K562 (cell line): ENCODE data around the gene GFOD1. TPM values are rescaled to one million over a fixed set of nuclear protein-coding genes. Genes with fewer than 3 reads are reported as not detected.
A peak's percentile ranks its signal among the peaks of the same experiment; 100 is the strongest.

ENCODE experiments used
- ATAC-seq: fragments of 200-7000 bp; cut with Tn5 transposase; 3 replicates; pipeline ENCODE4 v1.9.1; 2020; ENCODE audit warnings: moderate library complexity
- BruUV-seq: library from RNA; stranded (reverse); fragments of 400-500 nt; replicated peaks from 2 replicates; lab custom pipeline; 2021; lab: Mats Ljungman, UMichigan
- CTCF ChIA-PET: fragments of 300-600 bp; formaldehyde crosslinking; extraction: SDS; loops from one replicate; lab custom pipeline; 2021; ENCODE audit warnings: low intra/inter-chr PET ratio; lab: Yijun Ruan, JAX
- POLR2A ChIA-PET: fragments of 300-600, 350-650 bp; sonication (Branson Sonifier 250); formaldehyde crosslinking; extraction: SDS; loops from one replicate; lab custom pipeline; 2021; ENCODE audit warnings: antibody characterized with exemption, inconsistent platforms; lab: Yijun Ruan, JAX
- DNase-seq, 4 experiments: peaks; one replicate each; pipeline versions ENCODE4 v3.0.0 to v3.0.0-alpha.2; 2011 to 2018; ENCODE audit warnings: low spot score in 3 of 4, mixed read lengths in 3 of 4; ENCODE audit errors: extremely low read depth in 1 of 4
- FAIRE-seq: peaks from 2 replicates; lab custom pipeline; 2011; peaks lifted over from hg19 to GRCh38; lab: Jason Lieb, UNC
- H2AFZ ChIP-seq: 2 replicates; pipeline ENCODE4 v1.6.0; 2011; ENCODE audit warnings: low read depth, low read length, control low read depth, inconsistent platforms
- H3K27ac ChIP-seq: fragments of 200-600 bp; 3 replicates; pipeline ENCODE4 v1.8.0; 2011; ENCODE audit warnings: low read depth, mild to moderate bottlenecking, control low read depth, inconsistent platforms, low read length, moderate library complexity, mixed read lengths; ENCODE audit errors: extremely low read depth
- H3K27me3 ChIP-seq, 2 experiments: fragments of 300-600 bp in 1 of 2; 2 replicates in 1 of 2; 3 replicates in 1 of 2; pipeline versions ENCODE4 v1.6.0 to v1.8.0; 2011; ENCODE audit warnings: inconsistent platforms in 2 of 2, low read length in 2 of 2, mild to moderate bottlenecking in 1 of 2, mixed read lengths in 1 of 2, moderate library complexity in 1 of 2; ENCODE audit not compliant: control insufficient read depth in 2 of 2, insufficient read depth in 2 of 2
- H3K36me3 ChIP-seq: fragments of 300-600 bp; 3 replicates; pipeline ENCODE4 v1.8.0; 2011; ENCODE audit warnings: mild to moderate bottlenecking, low read length, inconsistent platforms; ENCODE audit not compliant: control insufficient read depth, insufficient read depth
- H3K4me1 ChIP-seq, 2 experiments: fragments of 200-600 bp in 1 of 2; replicated peaks in 1 of 2; 2 replicates in 1 of 2; 3 replicates in 1 of 2; pipeline versions ENCODE4 v1.5.1 to v1.8.0; 2011; ENCODE audit warnings: inconsistent platforms in 2 of 2, low read length in 2 of 2, mild to moderate bottlenecking in 1 of 2, mixed read lengths in 1 of 2, moderate library complexity in 1 of 2; ENCODE audit not compliant: control insufficient read depth in 2 of 2, insufficient read depth in 2 of 2
- H3K4me2 ChIP-seq: 2 replicates; pipeline ENCODE4 v1.6.1; 2011; ENCODE audit warnings: low read length, control low read depth, inconsistent platforms, mixed read lengths; ENCODE audit not compliant: insufficient read depth
- H3K4me3 ChIP-seq: fragments of 200-600 bp; sonication (generic), shearing (Covaris generic); 2 replicates; pipeline ENCODE4 v1.5.1; 2016; ENCODE audit warnings: control low read depth, inconsistent platforms
- H3K79me2 ChIP-seq: fragments of 200-600 bp; 3 replicates; pipeline ENCODE4 v1.8.0; 2011; ENCODE audit warnings: low read length, inconsistent platforms; ENCODE audit not compliant: control insufficient read depth, insufficient read depth
- H3K9ac ChIP-seq, 2 experiments: 2 replicates each; pipeline versions ENCODE4 v1.6.0 to v1.6.1; 2011; ENCODE audit warnings: low read depth in 2 of 2, low read length in 2 of 2, control low read depth in 1 of 2, inconsistent platforms in 1 of 2, mild to moderate bottlenecking in 1 of 2, mixed read lengths in 1 of 2; ENCODE audit not compliant: insufficient read depth in 1 of 2
- H3K9me1 ChIP-seq: one replicate; pipeline ENCODE4 v1.6.0; 2011; ENCODE audit warnings: inconsistent platforms, mild to moderate bottlenecking, low read length, moderate library complexity; ENCODE audit not compliant: control insufficient read depth, insufficient read depth
- H3K9me3 ChIP-seq: replicated peaks from 2 replicates; pipeline ENCODE4 v1.5.1; 2011; ENCODE audit warnings: low read depth, low read length, inconsistent platforms; ENCODE audit not compliant: control insufficient read depth, insufficient read depth
- H4K20me1 ChIP-seq: replicated peaks from 2 replicates; pipeline ENCODE4 v1.6.1; 2011; ENCODE audit warnings: low read length, inconsistent platforms, mixed read lengths; ENCODE audit not compliant: control insufficient read depth, insufficient read depth
- CBFA2T2 ChIP-seq: fragments of 450-650 bp; conservative IDR thresholded peaks from 2 replicates; pipeline ENCODE4 v1.6.1; 2017; ENCODE audit warnings: mild to moderate bottlenecking
- CBX1 ChIP-seq: sonication (generic); IDR thresholded peaks from 2 replicates; pipeline ENCODE4 v1.6.1; 2016; ENCODE audit warnings: antibody characterized with exemption, low read depth, mild to moderate bottlenecking
- CREM ChIP-seq: IDR thresholded peaks from 2 replicates; pipeline ENCODE4 v1.6.1; 2014; ENCODE audit warnings: antibody characterized with exemption, low read depth
- FIP1L1 ChIP-seq: fragments of 200-400 bp; formaldehyde crosslinking; IDR thresholded peaks from 2 replicates; pipeline ENCODE4 v1.6.1; 2018; ENCODE audit warnings: mild to moderate bottlenecking, low read depth, low read length; ENCODE audit not compliant: poor library complexity, severe bottlenecking
- HNRNPK ChIP-seq: fragments of 200-400 bp; formaldehyde crosslinking; IDR thresholded peaks from one replicate; pipeline ENCODE4 v1.6.1; 2018; ENCODE audit warnings: mild to moderate bottlenecking, low read depth, low read length; ENCODE audit not compliant: poor library complexity, severe bottlenecking
- ILF3 ChIP-seq: fragments of 450-650 bp; IDR thresholded peaks from 2 replicates; pipeline ENCODE4 v1.6.1; 2018; ENCODE audit warnings: antibody characterized with exemption, mild to moderate bottlenecking, moderate library complexity, borderline replicate concordance
- KAT2B ChIP-seq: IDR thresholded peaks from one replicate; pipeline ENCODE4 v1.6.1; 2012; ENCODE audit warnings: low read depth, mild to moderate bottlenecking, control low read depth, inconsistent platforms, low read length, moderate library complexity
- KDM4B ChIP-seq, 2 experiments: fragments of 450-650 bp in 1 of 2; sonication (generic) in 1 of 2; IDR thresholded peaks; 2 replicates each; pipeline ENCODE4 v1.6.1; 2016 to 2017; ENCODE audit warnings: borderline replicate concordance in 2 of 2, antibody characterized with exemption in 1 of 2, low read depth in 1 of 2, mild to moderate bottlenecking in 1 of 2
- MYNN ChIP-seq, 2 experiments: sonication (generic); formaldehyde crosslinking in 1 of 2; IDR thresholded peaks; 2 replicates each; pipeline versions ENCODE4 v1.5.0 to v1.6.1; 2016 to 2020; ENCODE audit warnings: antibody characterized with exemption in 1 of 2, missing genetic modification reagents in 1 of 2
- NELFE ChIP-seq: IDR thresholded peaks from 2 replicates; pipeline ENCODE4 v1.6.1; 2011; ENCODE audit warnings: mild to moderate bottlenecking; ENCODE audit not compliant: insufficient read depth, insufficient read length
- ZNF282 ChIP-seq: sonication (generic); formaldehyde crosslinking; IDR thresholded peaks from 2 replicates; pipeline ENCODE4 v1.8.1; 2023; ENCODE audit warnings: missing genetic modification reagents
- WGBS: fragments of 100-300 bp; shearing (Covaris generic); methylation state at CpG from one replicate; pipeline ENCODE4 v1.1.6; 2016; ENCODE audit warnings: low coverage, mixed read lengths; ENCODE audit not compliant: insufficient coverage; ENCODE audit errors: missing lambda C conversion rate; 5-methylcytosine and 5-hydroxymethylcytosine counted together
- in situ Hi-C: fragments of 300-500 bp; cut with MboI; formaldehyde crosslinking; loops from 4 replicates; pipeline ENCODE4 v1.15.0; 2018; ENCODE audit warnings: inconsistent platforms, mixed read lengths
- intact Hi-C: fragments of 100-400 bp; cut with micrococcal nuclease; formaldehyde crosslinking; loops from 2 replicates; pipeline ENCODE4 v1.14.2; 2022
- polyA plus RNA-seq, 8 experiments: library from polyadenylated mRNA; depleted of rRNA in 4 of 8; stranded (reverse) in 5 of 8; unstranded in 3 of 8; fragments of >200 nt; fragmentation: Nextera tagmentation in 2 of 8; fragmentation: Illumina TruSeq in 1 of 8; extraction: Ambion mirVana in 2 of 8; extraction: Trizol in 1 of 8; gene quantifications; 2 replicates each; pipeline versions ENCODE4 v1.2.1 to v1.2.3, GENCODE V29; 2011 to 2014; ENCODE audit warnings: inconsistent platforms in 1 of 8, missing spikeins in 1 of 8
- total RNA-seq, 7 experiments: library from RNA; depleted of rRNA in 6 of 7; stranded (reverse); fragments of >200 nt in 6 of 7; fragmentation: Illumina TruSeq in 2 of 7; extraction: Trizol in 2 of 7; gene quantifications; 2 replicates each; pipeline versions ENCODE4 v1.2.1 to v1.2.3, GENCODE V29; 2011 to 2021; ENCODE audit warnings: low replicate concordance in 1 of 7
- TF ChIP-seq, protein P1 (sequence below), 2 experiments: fragments of 150-350 bp in 1 of 2; IDR thresholded peaks; 2 replicates each; pipeline ENCODE4 v1.6.1; 2012 to 2016; ENCODE audit warnings: low read depth in 2 of 2, low read length in 2 of 2, mild to moderate bottlenecking in 1 of 2, moderate library complexity in 1 of 2
- TF ChIP-seq, protein P2 (sequence below): fragments of 250-450 bp; sonication (Bioruptor Pico); IDR thresholded peaks from 2 replicates; pipeline ENCODE4 v1.5.1; 2021; ENCODE audit warnings: mild to moderate bottlenecking
- TF ChIP-seq, protein P3 (sequence below): sonication (generic); formaldehyde crosslinking; IDR thresholded peaks from 2 replicates; pipeline ENCODE4 v1.8.0; 2022; ENCODE audit warnings: mild to moderate bottlenecking, missing genetic modification reagents

The GFOD1 gene
- total and polyA plus RNA-seq, 9 of the 15 experiments (the other 6 are each of a cell fraction or from before 2014, with no cell fraction given) = 3.8 to 12.0 (median 8.2) TPM

GRCh38 chr6:13338038-13338437, 149.4 kb downstream of the GFOD1 start (continued):
- no peak for TF ChIP-seq FIP1L1
- no peak for TF ChIP-seq HNRNPK
- TF ChIP-seq, protein P1, sequence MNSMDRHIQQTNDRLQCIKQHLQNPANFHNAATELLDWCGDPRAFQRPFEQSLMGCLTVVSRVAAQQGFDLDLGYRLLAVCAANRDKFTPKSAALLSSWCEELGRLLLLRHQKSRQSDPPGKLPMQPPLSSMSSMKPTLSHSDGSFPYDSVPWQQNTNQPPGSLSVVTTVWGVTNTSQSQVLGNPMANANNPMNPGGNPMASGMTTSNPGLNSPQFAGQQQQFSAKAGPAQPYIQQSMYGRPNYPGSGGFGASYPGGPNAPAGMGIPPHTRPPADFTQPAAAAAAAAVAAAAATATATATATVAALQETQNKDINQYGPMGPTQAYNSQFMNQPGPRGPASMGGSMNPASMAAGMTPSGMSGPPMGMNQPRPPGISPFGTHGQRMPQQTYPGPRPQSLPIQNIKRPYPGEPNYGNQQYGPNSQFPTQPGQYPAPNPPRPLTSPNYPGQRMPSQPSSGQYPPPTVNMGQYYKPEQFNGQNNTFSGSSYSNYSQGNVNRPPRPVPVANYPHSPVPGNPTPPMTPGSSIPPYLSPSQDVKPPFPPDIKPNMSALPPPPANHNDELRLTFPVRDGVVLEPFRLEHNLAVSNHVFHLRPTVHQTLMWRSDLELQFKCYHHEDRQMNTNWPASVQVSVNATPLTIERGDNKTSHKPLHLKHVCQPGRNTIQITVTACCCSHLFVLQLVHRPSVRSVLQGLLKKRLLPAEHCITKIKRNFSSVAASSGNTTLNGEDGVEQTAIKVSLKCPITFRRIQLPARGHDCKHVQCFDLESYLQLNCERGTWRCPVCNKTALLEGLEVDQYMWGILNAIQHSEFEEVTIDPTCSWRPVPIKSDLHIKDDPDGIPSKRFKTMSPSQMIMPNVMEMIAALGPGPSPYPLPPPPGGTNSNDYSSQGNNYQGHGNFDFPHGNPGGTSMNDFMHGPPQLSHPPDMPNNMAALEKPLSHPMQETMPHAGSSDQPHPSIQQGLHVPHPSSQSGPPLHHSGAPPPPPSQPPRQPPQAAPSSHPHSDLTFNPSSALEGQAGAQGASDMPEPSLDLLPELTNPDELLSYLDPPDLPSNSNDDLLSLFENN (IDR thresholded peaks at IDR 0.05; ENCODE audit: low read depth in 2 of 2, low read length in 2 of 2) = no peak
- no peak for TF ChIP-seq CBX1
- TF ChIP-seq KAT2B = no peak
- TF ChIP-seq KDM4B (IDR thresholded peaks at IDR 0.05; ENCODE audit: borderline replicate concordance in 2 of 2, low read depth in 1 of 2) = no peak

GRCh38 chr6:13336553-13336952, 150.8 kb downstream of the GFOD1 start:
- DNase-seq = peak; percentile 79 to 84 (median 82)
- Histone ChIP-seq H3K79me2 (no peaks in the 10 kb centered on the region), H3K9ac (no peak overlapping the region), H3K27ac (no peak overlapping the region), H3K9me3 (no peaks in the 10 kb centered on the region), H2AFZ (peak overlapping the region; percentile 57; the same call in 1 of the 2 replicates), H3K4me3 (no peak overlapping the region), H3K27me3 (peaks cover 0 to 3% of the 10 kb centered on the region in 2 experiments; a peak in 2 of 5 replicates), H3K36me3 (no peaks in the 10 kb centered on the region), H3K4me1 (peaks cover 9% of the 10 kb centered on the region in 2 experiments), H4K20me1 (no peaks in the 10 kb centered on the region), H3K4me2 (no peak overlapping the region), H3K9me1 (no peaks in the 10 kb centered on the region)
- ChIA-PET POLR2A (no interaction called here), CTCF (interaction anchor here (0.9 to 1.5 kb wide), 2 partner anchors 201 to 425 kb away, joined by 3 to 9 read pairs; no protein-coding TSS in a partner anchor)
- in situ Hi-C loops = no loop called here
- FAIRE-seq = peak; percentile 88
- intact Hi-C loops = loop anchor here (1.0 to 10.0 kb wide), 9 partner anchors 18 to 731 kb away; partner anchors contain the start of genes GFOD1 and SIRT5
- WGBS = 27% methylated on average over 11 of the region's 11 CpGs
- BruUV-seq = no TSS peak
- peak; percentile 89 for ATAC-seq
- no peak for TF ChIP-seq ILF3
- no peak for TF ChIP-seq CBFA2T2
- no peak for TF ChIP-seq NELFE
- TF ChIP-seq, protein P2, sequence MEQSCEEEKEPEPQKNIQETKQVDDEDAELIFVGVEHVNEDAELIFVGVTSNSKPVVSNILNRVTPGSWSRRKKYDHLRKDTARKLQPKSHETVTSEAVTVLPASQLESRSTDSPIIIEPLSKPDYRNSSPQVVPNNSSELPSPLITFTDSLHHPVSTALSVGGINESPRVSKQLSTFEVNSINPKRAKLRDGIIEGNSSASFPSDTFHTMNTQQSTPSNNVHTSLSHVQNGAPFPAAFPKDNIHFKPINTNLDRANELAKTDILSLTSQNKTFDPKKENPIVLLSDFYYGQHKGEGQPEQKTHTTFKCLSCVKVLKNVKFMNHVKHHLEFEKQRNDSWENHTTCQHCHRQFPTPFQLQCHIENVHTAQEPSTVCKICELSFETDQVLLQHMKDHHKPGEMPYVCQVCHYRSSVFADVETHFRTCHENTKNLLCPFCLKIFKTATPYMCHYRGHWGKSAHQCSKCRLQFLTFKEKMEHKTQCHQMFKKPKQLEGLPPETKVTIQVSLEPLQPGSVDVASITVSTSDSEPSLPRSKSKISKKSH (CRISPR knock-in tag) = no peak
- TF ChIP-seq MYNN (IDR thresholded peaks at IDR 0.05) = no peak
- no peak for TF ChIP-seq MYNN (CRISPR knock-in tag; IDR thresholded peaks at IDR 0.05)
- peak; percentile 42; the same call in 1 of the 2 replicates for TF ChIP-seq CREM
- TF ChIP-seq ZNF282 = 0 out of 2 replicates have a peak, but pooled peaks have one; percentile 21
- TF ChIP-seq, protein P3, sequence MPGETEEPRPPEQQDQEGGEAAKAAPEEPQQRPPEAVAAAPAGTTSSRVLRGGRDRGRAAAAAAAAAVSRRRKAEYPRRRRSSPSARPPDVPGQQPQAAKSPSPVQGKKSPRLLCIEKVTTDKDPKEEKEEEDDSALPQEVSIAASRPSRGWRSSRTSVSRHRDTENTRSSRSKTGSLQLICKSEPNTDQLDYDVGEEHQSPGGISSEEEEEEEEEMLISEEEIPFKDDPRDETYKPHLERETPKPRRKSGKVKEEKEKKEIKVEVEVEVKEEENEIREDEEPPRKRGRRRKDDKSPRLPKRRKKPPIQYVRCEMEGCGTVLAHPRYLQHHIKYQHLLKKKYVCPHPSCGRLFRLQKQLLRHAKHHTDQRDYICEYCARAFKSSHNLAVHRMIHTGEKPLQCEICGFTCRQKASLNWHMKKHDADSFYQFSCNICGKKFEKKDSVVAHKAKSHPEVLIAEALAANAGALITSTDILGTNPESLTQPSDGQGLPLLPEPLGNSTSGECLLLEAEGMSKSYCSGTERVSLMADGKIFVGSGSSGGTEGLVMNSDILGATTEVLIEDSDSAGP = no peak
